C4-2B (cell line): ENCODE results near the gene CDH23.

Experiments
- H3K27ac ChIP-seq: fragments of 450-650 bp; 2 replicates; pipeline ENCODE4 v1.5.1; 2017
- ZFX ChIP-seq: fragments of 450-650 bp; IDR thresholded peaks from 2 replicates; pipeline ENCODE4 v1.6.1; 2017
- TF ChIP-seq, protein P1 (sequence below): fragments of 450-650 bp; conservative IDR thresholded peaks from 2 replicates; pipeline ENCODE4 v1.5.1; 2017; ENCODE audit warnings: mild to moderate bottlenecking

The CDH23 gene

DNA sequence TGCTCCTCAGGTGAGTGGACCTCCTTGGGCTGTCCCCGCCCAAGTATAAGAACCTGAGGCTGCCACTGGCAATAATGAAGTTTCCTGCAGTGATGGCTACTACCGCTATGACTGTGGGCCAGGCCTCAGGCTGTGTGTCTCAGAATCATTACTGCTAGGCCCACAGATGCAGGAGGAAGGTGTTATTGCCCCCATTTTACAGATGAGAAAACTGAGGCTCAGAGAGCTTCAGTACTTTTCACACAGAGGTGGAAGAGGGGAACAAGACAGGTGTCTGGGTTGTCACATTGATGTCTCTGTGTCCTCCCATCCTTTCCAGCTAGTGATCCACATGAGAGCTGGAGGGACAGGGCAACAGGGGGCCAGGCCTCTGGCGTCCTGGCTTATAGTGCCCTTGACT, 155.2 kb downstream of the CDH23 start:
- H3K27ac ChIP-seq: no peak overlapping the region
- TF ChIP-seq, protein P1, sequence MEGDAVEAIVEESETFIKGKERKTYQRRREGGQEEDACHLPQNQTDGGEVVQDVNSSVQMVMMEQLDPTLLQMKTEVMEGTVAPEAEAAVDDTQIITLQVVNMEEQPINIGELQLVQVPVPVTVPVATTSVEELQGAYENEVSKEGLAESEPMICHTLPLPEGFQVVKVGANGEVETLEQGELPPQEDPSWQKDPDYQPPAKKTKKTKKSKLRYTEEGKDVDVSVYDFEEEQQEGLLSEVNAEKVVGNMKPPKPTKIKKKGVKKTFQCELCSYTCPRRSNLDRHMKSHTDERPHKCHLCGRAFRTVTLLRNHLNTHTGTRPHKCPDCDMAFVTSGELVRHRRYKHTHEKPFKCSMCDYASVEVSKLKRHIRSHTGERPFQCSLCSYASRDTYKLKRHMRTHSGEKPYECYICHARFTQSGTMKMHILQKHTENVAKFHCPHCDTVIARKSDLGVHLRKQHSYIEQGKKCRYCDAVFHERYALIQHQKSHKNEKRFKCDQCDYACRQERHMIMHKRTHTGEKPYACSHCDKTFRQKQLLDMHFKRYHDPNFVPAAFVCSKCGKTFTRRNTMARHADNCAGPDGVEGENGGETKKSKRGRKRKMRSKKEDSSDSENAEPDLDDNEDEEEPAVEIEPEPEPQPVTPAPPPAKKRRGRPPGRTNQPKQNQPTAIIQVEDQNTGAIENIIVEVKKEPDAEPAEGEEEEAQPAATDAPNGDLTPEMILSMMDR: no peak
- TF ChIP-seq ZFX: no peak

DNA sequence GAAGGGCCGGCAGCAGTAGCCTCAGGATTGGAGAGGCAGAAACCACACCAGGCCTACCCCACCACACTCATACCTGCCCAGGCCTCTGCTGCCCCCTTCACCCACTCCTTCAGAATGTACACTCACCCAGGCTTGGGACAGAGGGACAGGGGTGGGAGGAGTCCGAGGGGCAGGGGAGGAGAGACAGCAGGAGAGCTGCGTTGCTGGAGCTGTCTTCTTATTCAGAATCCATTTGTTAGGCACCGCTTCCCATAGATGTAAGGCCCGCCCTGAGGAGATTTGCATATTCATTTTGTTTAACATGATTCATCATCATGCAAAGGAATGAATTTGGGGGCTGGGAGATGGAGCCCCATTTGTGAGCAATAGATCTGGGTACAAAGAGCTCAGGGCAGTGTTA, 156.7 kb downstream of the CDH23 start:
- TF ChIP-seq ZFX: no peak
- TF ChIP-seq, protein P1: no peak

DNA sequence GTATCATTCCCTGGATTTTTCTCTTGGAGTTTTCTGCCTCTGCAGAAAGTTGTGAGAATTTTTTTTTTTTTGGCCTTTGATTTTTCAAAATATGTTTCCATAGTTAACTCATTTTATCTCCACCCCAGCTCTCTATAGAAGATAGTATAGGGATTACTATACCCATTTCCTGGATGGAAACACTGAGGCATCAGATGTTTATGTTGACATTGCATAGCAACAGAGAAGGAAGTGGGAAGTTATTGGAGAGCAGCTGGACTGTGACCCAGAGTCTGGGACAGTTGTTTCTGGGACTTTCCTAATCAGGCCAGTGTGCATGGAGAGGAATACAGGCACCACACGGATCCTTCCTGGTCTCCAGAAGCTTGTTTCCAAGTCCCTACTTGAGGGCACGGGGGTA, 158.0 kb downstream of the CDH23 start:
- TF ChIP-seq ZFX: no peak
- TF ChIP-seq, protein P1: no peak

More for the DNA sequence above, 156.7 kb downstream of the CDH23 start:
- no peak overlapping the region for H3K27ac ChIP-seq

DNA sequence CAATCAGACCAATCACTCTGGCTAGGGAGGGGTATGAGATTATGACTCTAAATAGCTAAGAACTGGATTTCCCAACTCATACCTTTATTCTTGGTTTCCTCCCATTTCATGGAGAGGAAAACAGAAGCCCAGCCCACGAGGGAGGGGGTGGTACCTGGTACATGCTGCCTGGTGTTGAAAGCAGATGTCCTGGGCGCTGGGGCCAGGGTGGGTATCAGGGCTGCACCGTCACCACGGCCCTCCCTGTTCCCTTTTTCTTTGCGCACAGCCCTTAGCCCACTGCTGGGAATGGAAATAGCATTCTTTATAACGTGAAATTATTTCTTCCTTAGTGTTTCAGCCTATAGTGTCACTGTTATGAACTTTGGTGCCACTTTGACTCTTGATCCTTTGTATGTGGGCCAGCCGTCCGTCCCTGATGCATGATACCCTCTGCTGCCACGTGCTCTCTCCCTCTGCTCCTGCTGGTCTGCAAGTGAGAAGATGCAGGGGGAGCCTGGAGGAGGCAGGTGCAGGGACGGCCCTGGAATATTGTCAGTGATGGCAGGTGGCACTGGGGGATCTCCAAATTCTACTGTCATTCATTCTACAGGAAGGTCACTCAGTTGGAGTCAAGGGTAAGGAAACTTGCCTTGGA, 158.5 kb downstream of the CDH23 start:
- TF ChIP-seq, protein P1: no peak
- no peak for TF ChIP-seq ZFX
- no peak overlapping the region for H3K27ac ChIP-seq

More for the DNA sequence above, 158.0 kb downstream of the CDH23 start:
- no peak overlapping the region for H3K27ac ChIP-seq

DNA sequence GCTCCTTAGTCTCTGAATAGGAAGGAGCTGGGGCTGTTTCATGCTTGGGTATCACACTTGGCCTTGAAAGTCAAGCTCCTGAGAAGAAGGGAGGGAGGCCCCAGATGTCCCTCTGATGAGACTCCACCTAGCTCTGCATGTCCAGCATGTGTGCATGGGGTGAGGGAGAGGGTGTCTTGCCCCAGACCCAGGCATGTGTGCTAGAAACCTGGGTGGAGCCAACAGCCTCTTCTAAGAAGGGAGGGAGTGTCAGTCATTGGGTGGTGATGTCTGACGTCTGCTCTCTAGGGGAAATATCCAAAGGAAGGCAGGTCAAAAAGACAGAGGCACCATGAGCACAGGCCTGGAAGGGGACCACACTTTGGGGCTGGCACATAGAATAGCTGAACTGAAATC, 159.0 kb downstream of the CDH23 start:
- TF ChIP-seq, protein P1: no peak
- TF ChIP-seq ZFX: no peak

DNA sequence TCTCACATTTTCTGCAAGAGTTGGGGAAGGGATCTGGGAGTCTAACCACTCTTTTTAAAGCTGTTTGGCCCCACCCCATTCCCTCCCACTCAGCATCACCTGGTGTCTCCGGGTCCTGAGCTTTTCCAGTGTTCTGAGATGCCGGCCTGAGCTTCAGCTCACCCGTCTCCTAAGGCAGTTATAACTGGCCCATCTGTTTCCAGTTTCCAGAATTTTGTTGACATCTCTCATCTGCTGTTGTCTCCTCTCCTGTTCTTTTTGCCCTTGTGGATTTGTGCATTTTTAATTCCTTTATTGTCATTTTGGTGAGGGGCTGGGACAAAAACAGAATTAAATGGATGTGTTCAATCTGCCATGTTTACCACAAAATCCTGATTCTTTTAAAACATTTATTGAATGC, 162.3 kb downstream of the CDH23 start:
- no peak for TF ChIP-seq ZFX
- TF ChIP-seq, protein P1: no peak
- H3K27ac ChIP-seq: no peak overlapping the region

More for the DNA sequence above, 159.0 kb downstream of the CDH23 start:
- H3K27ac ChIP-seq: no peak overlapping the region

DNA sequence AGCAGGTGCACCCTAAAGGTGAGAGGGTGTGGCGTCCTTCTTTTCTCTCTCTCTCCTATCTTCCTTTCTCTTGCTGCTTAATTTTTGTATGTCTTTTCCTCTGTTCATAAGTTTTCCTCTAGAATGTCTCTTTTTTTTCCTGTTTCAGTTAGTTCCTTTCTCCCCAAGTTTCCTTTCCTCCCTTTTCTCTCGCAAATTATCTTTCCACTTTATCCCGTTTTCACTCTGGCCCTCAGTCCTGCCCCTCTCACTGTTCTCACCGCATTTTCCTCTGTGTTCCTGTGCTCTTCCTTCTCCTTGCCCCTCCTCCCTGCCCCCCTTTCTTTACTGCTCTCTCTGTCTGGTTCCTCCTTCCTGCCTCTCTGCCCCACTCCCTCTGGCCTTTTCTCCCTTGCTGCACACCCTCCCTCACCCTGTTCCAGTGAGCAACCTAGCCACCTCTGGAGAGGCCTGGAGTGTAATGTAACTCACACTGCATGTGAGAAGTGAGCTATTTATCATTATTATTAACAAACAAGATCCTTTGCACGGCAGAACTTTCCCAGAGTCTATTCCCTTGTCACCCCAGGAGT, 164.4 kb downstream of the CDH23 start:
- TF ChIP-seq ZFX: no peak
- TF ChIP-seq, protein P1: no peak

More for the DNA sequence above, 164.4 kb downstream of the CDH23 start:
- no peak overlapping the region for H3K27ac ChIP-seq
